HepG2 (cell line): ENCODE measurements around the gene MYH9. TPM values are rescaled to one million over a fixed set of nuclear protein-coding genes. Genes with fewer than 3 reads are reported as not detected.

Experiments used
- AGO1 ChIP-seq: fragments of 200-400 bp; formaldehyde crosslinking; IDR thresholded peaks from 2 replicates; pipeline ENCODE4 v1.6.1; 2017; ENCODE audit warnings: mild to moderate bottlenecking, low read depth, low read length, moderate library complexity; ENCODE audit not compliant: poor library complexity, severe bottlenecking
- ARNT2 ChIP-seq: sonication (generic); formaldehyde crosslinking; IDR thresholded peaks from 2 replicates; pipeline ENCODE4 v1.8.0; 2022; ENCODE audit warnings: mild to moderate bottlenecking, low read depth, missing genetic modification reagents, moderate library complexity
- ARNTL ChIP-seq: sonication (generic); formaldehyde crosslinking; IDR thresholded peaks from 2 replicates; pipeline ENCODE4 v1.4.0; 2020; ENCODE audit warnings: mild to moderate bottlenecking, missing genetic modification reagents
- CENPX ChIP-seq: sonication (generic); formaldehyde crosslinking; IDR thresholded peaks from 2 replicates; pipeline ENCODE4 v1.9.0; 2021; ENCODE audit warnings: mild to moderate bottlenecking, missing genetic modification reagents, moderate library complexity
- CTCF ChIP-seq: sonication (generic); formaldehyde crosslinking; IDR thresholded peaks from 2 replicates; pipeline ENCODE4 v1.5.0; 2020; ENCODE audit warnings: mild to moderate bottlenecking, missing genetic modification reagents, moderate library complexity
- FLYWCH1 ChIP-seq: sonication (generic); formaldehyde crosslinking; IDR thresholded peaks from 2 replicates; pipeline ENCODE4 v1.8.1; 2023; ENCODE audit warnings: mild to moderate bottlenecking, missing genetic modification reagents
- GPN1 ChIP-seq: sonication (generic); formaldehyde crosslinking; IDR thresholded peaks from 2 replicates; pipeline ENCODE4 v1.5.1; 2020; ENCODE audit warnings: missing genetic modification reagents, borderline replicate concordance
- NFE2 ChIP-seq: sonication (generic); formaldehyde crosslinking; IDR thresholded peaks from 2 replicates; pipeline ENCODE4 v1.4.0; 2020; ENCODE audit warnings: missing genetic modification reagents
- NFYB ChIP-seq: sonication (generic); formaldehyde crosslinking; IDR thresholded peaks from 2 replicates; pipeline ENCODE4 v1.4.0; 2020; ENCODE audit warnings: missing genetic modification reagents
- POGK ChIP-seq: sonication (generic); formaldehyde crosslinking; conservative IDR thresholded peaks from 2 replicates; pipeline ENCODE4 v1.8.0; 2022; ENCODE audit warnings: mild to moderate bottlenecking, moderate library complexity, missing genetic modification reagents
- POLR2AphosphoS5 ChIP-seq: IDR thresholded peaks from 2 replicates; pipeline ENCODE4 v1.6.1; 2012; ENCODE audit warnings: low read depth, low read length
- PPARG ChIP-seq: conservative IDR thresholded peaks from 2 replicates; pipeline ENCODE4 v1.6.1; 2016; ENCODE audit warnings: missing biosample characterization, missing genetic modification reagents
- SRSF1 ChIP-seq: fragments of 200-400 bp; formaldehyde crosslinking; optimal IDR thresholded peaks from 2 replicates; pipeline ENCODE3; 2017; ENCODE audit warnings: mild to moderate bottlenecking, low read depth, low read length, moderate library complexity
- YY1 ChIP-seq: IDR thresholded peaks from 2 replicates; pipeline ENCODE4 v1.6.1; 2011; ENCODE audit warnings: low read length, low read depth, moderate library complexity, mild to moderate bottlenecking; ENCODE audit not compliant: insufficient read depth, insufficient replicate concordance
- ZBTB20 ChIP-seq: sonication (generic); formaldehyde crosslinking; IDR thresholded peaks from 2 replicates; pipeline ENCODE4 v1.8.1; 2023; ENCODE audit warnings: missing genetic modification reagents, low read depth, mild to moderate bottlenecking, borderline replicate concordance
- ZC3H4 ChIP-seq: sonication (generic); formaldehyde crosslinking; IDR thresholded peaks from 2 replicates; pipeline ENCODE4 v1.4.0; 2020; ENCODE audit warnings: missing genetic modification reagents, borderline replicate concordance
- ZFP62 ChIP-seq: sonication (generic); formaldehyde crosslinking; IDR thresholded peaks from 2 replicates; pipeline ENCODE4 v1.4.0; 2020; ENCODE audit warnings: missing genetic modification reagents
- ZNF136 ChIP-seq: sonication (generic); formaldehyde crosslinking; IDR thresholded peaks from 2 replicates; pipeline ENCODE4 v1.8.1; 2022; ENCODE audit warnings: low read depth, mild to moderate bottlenecking, moderate library complexity, missing genetic modification reagents
- ZNF331 ChIP-seq: sonication (generic); formaldehyde crosslinking; IDR thresholded peaks from 2 replicates; pipeline ENCODE4 v1.4.0; 2020; ENCODE audit warnings: missing genetic modification reagents
- ZNF33A ChIP-seq: sonication (generic); formaldehyde crosslinking; IDR thresholded peaks from 2 replicates; pipeline ENCODE4 v1.5.1; 2020; ENCODE audit warnings: missing genetic modification reagents, mild to moderate bottlenecking, moderate library complexity, borderline replicate concordance
- ZNF460 ChIP-seq: sonication (generic); formaldehyde crosslinking; IDR thresholded peaks from 2 replicates; pipeline ENCODE4 v1.5.1; 2020; ENCODE audit warnings: missing genetic modification reagents, mild to moderate bottlenecking, borderline replicate concordance
- ZNF687 ChIP-seq: sonication (generic); formaldehyde crosslinking; IDR thresholded peaks from 2 replicates; pipeline ENCODE4 v1.5.1; 2020; ENCODE audit warnings: mild to moderate bottlenecking, missing genetic modification reagents, moderate library complexity
- polyA plus RNA-seq, 8 experiments: library from polyadenylated mRNA; depleted of rRNA in 3 of 8; stranded (reverse) in 7 of 8; unstranded in 1 of 8; fragments of >200 nt; fragmentation: Illumina TruSeq in 4 of 8; extraction: Trizol in 4 of 8; gene quantifications; 2 replicates each; pipeline versions ENCODE4 v1.2.1 to v1.2.3, GENCODE V29; 2011 to 2016; ENCODE audit warnings: low read depth in 4 of 8, missing spikeins in 1 of 8, mixed read lengths in 1 of 8; ENCODE audit not compliant: insufficient read depth in 1 of 8
- total RNA-seq, 5 experiments: library from RNA; depleted of rRNA; stranded (reverse); fragments of >200 nt; fragmentation: Illumina TruSeq; extraction: Trizol; gene quantifications; 2 replicates each; pipeline ENCODE4 v1.2.3, GENCODE V29; 2016; ENCODE audit warnings: low read depth in 1 of 5

MYH9 gene
- total and polyA plus RNA-seq, 2 of the 13 experiments (the other 11 are each of a cell fraction or from before 2014, with no cell fraction given): 50.7 to 98.5 TPM

DNA sequence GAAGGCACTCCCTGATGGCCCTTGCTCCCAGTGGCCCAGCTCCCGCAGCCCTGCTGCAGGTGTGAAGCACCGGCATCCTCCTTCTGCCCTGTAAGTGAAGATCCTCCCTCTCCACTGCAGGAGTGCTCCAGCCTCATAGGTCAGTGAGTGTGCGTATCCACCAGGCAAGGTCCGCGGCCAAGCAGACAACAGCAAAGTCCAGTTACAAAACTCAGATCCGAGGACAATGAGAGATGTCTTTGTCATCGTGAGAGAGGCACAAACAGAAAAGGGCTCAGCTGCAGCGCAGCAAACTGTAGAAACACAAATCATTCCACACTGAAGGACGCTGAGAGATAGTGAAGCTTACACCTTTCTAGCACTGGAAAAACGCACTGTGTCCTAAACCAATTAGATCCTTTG is 46.1 kb downstream of the MYH9 start (continued):
- TF ChIP-seq CTCF (no peak), ZNF33A (CRISPR knock-in tag) (no peak), ZNF136 (CRISPR knock-in tag) (no peak), ZFP62 (CRISPR knock-in tag) (no peak), ZNF331 (CRISPR knock-in tag) (peak; percentile 32; the same call in 1 of the 2 replicates), POGK (CRISPR knock-in tag) (no peak), ZNF687 (peak; percentile 79), ARNTL (CRISPR knock-in tag) (no peak), CENPX (no peak), SRSF1 (no peak), ZNF460 (no peak), ZC3H4 (no peak), NFE2 (CRISPR knock-in tag) (no peak), PPARG (CRISPR knock-in tag) (no peak), YY1 (no peak), ZBTB20 (CRISPR knock-in tag) (no peak), POLR2AphosphoS5 (no peak), NFYB (CRISPR knock-in tag) (no peak), AGO1 (no peak), ARNT2 (no peak), FLYWCH1 (no peak), GPN1 (CRISPR knock-in tag) (no peak)
